ENCODE results near the gene PTBP3. TPM values are rescaled to one million over a fixed set of nuclear protein-coding genes. Genes with fewer than 3 reads are reported as not detected.
"Not testable (repeated sequence)": the region's sequence is repeated elsewhere in the genome, so short reads cannot be mapped to it uniquely, and the experiment has no call there.

The PTBP3 gene
- total RNA-seq, 1 experiment from 2014 or later, result 30.8 TPM

- no peak for DNase-seq (ENCODE audit: low spot score)
Observed at GRCh38 chr9:112203536-112203935, 129.9 kb downstream of the PTBP3 start.

- DNase-seq (ENCODE audit: low spot score), result no peak
Observed at GRCh38 chr9:112200711-112201110, 132.7 kb downstream of the PTBP3 start.

- no peak for DNase-seq (ENCODE audit: low spot score)
Observed at GRCh38 chr9:112198646-112199045, 134.8 kb downstream of the PTBP3 start.

- DNase-seq (ENCODE audit: low spot score), result no peak
Observed at GRCh38 chr9:112194969-112195431, 138.4 kb downstream of the PTBP3 start.

GRCh38 chr9:112193572-112194288, 139.7 kb downstream of the PTBP3 start:
- no peak for DNase-seq (ENCODE audit: low spot score)

- not testable (repeated sequence) for DNase-seq (ENCODE audit: low spot score)
Observed at GRCh38 chr9:112190320-112190719, 143.1 kb downstream of the PTBP3 start.

GRCh38 chr9:112188884-112189283, 144.5 kb downstream of the PTBP3 start:
- no peak for DNase-seq (ENCODE audit: low spot score)

GRCh38 chr9:112187404-112187803, 146.0 kb downstream of the PTBP3 start:
- DNase-seq (ENCODE audit: low spot score), result no peak

- DNase-seq (ENCODE audit: low spot score), result no peak
Observed at GRCh38 chr9:112186695-112187094, 146.7 kb downstream of the PTBP3 start.

GRCh38 chr9:112184946-112185345, 148.5 kb downstream of the PTBP3 start:
- no peak for DNase-seq (ENCODE audit: low spot score)

- no peak for DNase-seq (ENCODE audit: low spot score)
Observed at GRCh38 chr9:112184221-112184620, 149.2 kb downstream of the PTBP3 start.

- DNase-seq (ENCODE audit: low spot score), result peak; percentile 86
Observed at GRCh38 chr9:112180387-112180881, 153.0 kb downstream of the PTBP3 start.

- DNase-seq (ENCODE audit: low spot score), result peak; percentile 71
Observed at GRCh38 chr9:112179816-112180215, 153.6 kb downstream of the PTBP3 start.

- no peak for DNase-seq (ENCODE audit: low spot score)
Observed at GRCh38 chr9:112176524-112176923, 156.9 kb downstream of the PTBP3 start.

- DNase-seq (ENCODE audit: low spot score), result no peak
Observed at GRCh38 chr9:112175796-112176315, 157.6 kb downstream of the PTBP3 start.

- no peak for DNase-seq (ENCODE audit: low spot score)
Observed at GRCh38 chr9:112174965-112175795, 158.2 kb downstream of the PTBP3 start, which contains the start of gene SUSD1. Gene SUSD1, minus strand, starts transcription at chr9:112175297. Its CDS starts 62 bp downstream, at chr9:112175235.

- DNase-seq (ENCODE audit: low spot score), result peak; percentile 60
Observed at GRCh38 chr9:112174222-112174964, 159.0 kb downstream of the PTBP3 start.

GRCh38 chr9:112173489-112174221, 159.8 kb downstream of the PTBP3 start:
- no peak for DNase-seq (ENCODE audit: low spot score)

GRCh38 chr9:112170968-112171367, 162.5 kb downstream of the PTBP3 start:
- DNase-seq (ENCODE audit: low spot score), result no peak

GRCh38 chr9:112170235-112170634, 163.2 kb downstream of the PTBP3 start:
- DNase-seq (ENCODE audit: low spot score), result no peak

- no peak for DNase-seq (ENCODE audit: low spot score)
Observed at GRCh38 chr9:112169368-112169767, 164.1 kb downstream of the PTBP3 start.
